Effector memory CD4-positive, alpha-beta T cell (primary cell): Measurements from ENCODE around the gene JCAD.

Experiments used
- DNase-seq, 3 donors: peaks; one replicate each; pipeline ENCODE4 v3.0.0-alpha.2; 2020
- H3K27ac ChIP-seq: 2 replicates; pipeline ENCODE4 v1.7.0; 2013; ENCODE audit warnings: mild to moderate bottlenecking, low read length, moderate library complexity; ENCODE audit not compliant: insufficient read depth, poor library complexity, severe bottlenecking
- H3K27me3 ChIP-seq: replicated peaks from 2 replicates; pipeline ENCODE4 v1.7.0; 2013; ENCODE audit warnings: mild to moderate bottlenecking, low read length; ENCODE audit not compliant: insufficient read depth, control insufficient read depth, poor library complexity, severe bottlenecking
- H3K36me3 ChIP-seq: 2 replicates; pipeline ENCODE4 v1.7.0; 2013; ENCODE audit warnings: mild to moderate bottlenecking, low read length, moderate library complexity; ENCODE audit not compliant: control insufficient read depth, insufficient read depth
- H3K4me1 ChIP-seq: 2 replicates; pipeline ENCODE4 v1.7.0; 2013; ENCODE audit warnings: low read length, mild to moderate bottlenecking; ENCODE audit not compliant: control insufficient read depth, insufficient read depth, poor library complexity, severe bottlenecking
- H3K4me3 ChIP-seq: 2 replicates; pipeline ENCODE4 v1.7.0; 2013; ENCODE audit warnings: low read length, low read depth, mild to moderate bottlenecking; ENCODE audit not compliant: insufficient read depth, poor library complexity, severe bottlenecking
- H3K9me3 ChIP-seq: 2 replicates; pipeline ENCODE4 v1.7.0; 2013; ENCODE audit warnings: mild to moderate bottlenecking, low read length, moderate library complexity; ENCODE audit not compliant: control insufficient read depth

JCAD gene

GRCh38 chr10:30058570-30059132 lies 735 bp downstream of the JCAD start:
- Histone ChIP-seq H3K4me3 (peak overlapping the region; percentile 22), H3K36me3 (no peaks in the 10 kb centered on the region), H3K27ac (no peak overlapping the region), H3K27me3 (peaks cover 31% of the 10 kb centered on the region), H3K4me1 (peaks cover 7% of the 10 kb centered on the region), H3K9me3 (no peaks in the 10 kb centered on the region)
- no peak for DNase-seq

GRCh38 chr10:30057894-30058556 lies 1.4 kb downstream of the JCAD start:
- H3K9me3 ChIP-seq: no peaks in the 10 kb centered on the region
- no peaks in the 10 kb centered on the region for H3K36me3 ChIP-seq
- H3K4me3 ChIP-seq: no peak overlapping the region
- H3K27me3 ChIP-seq: peaks cover 36% of the 10 kb centered on the region
- H3K4me1 ChIP-seq: peaks cover 7% of the 10 kb centered on the region
- DNase-seq: no peak
- no peak overlapping the region for H3K27ac ChIP-seq

GRCh38 chr10:30057421-30057841 lies 2.0 kb downstream of the JCAD start:
- H3K27ac ChIP-seq: no peak overlapping the region
- H3K4me3 ChIP-seq: no peak overlapping the region
- no peaks in the 10 kb centered on the region for H3K36me3 ChIP-seq
- H3K27me3 ChIP-seq: peaks cover 37% of the 10 kb centered on the region
- DNase-seq: no peak
- H3K4me1 ChIP-seq: peaks cover 7% of the 10 kb centered on the region
- no peaks in the 10 kb centered on the region for H3K9me3 ChIP-seq

- Histone ChIP-seq H3K27ac (no peak overlapping the region), H3K27me3 (peaks cover 37% of the 10 kb centered on the region)
Observed at GRCh38 chr10:30056767-30057355, 2.5 kb downstream of the JCAD start.

GRCh38 chr10:30056281-30056680 lies 3.1 kb downstream of the JCAD start:
- Histone ChIP-seq H3K4me1 (peaks cover 7% of the 10 kb centered on the region), H3K9me3 (no peaks in the 10 kb centered on the region), H3K36me3 (no peaks in the 10 kb centered on the region), H3K4me3 (no peak overlapping the region), H3K27me3 (peaks cover 37% of the 10 kb centered on the region), H3K27ac (no peak overlapping the region)
- DNase-seq: no peak

More at GRCh38 chr10:30056767-30057355, 2.5 kb downstream of the JCAD start:
- H3K36me3 ChIP-seq: no peaks in the 10 kb centered on the region
- no peak overlapping the region for H3K4me3 ChIP-seq
- no peak for DNase-seq
- H3K9me3 ChIP-seq: no peaks in the 10 kb centered on the region
- peaks cover 7% of the 10 kb centered on the region for H3K4me1 ChIP-seq

GRCh38 chr10:30055226-30055662 lies 4.1 kb downstream of the JCAD start:
- Histone ChIP-seq H3K4me1 (peaks cover 7% of the 10 kb centered on the region), H3K27ac (no peak overlapping the region), H3K4me3 (no peak overlapping the region), H3K9me3 (no peaks in the 10 kb centered on the region), H3K36me3 (no peaks in the 10 kb centered on the region), H3K27me3 (peaks cover 37% of the 10 kb centered on the region)
- no peak for DNase-seq

GRCh38 chr10:30052062-30052461 lies 7.3 kb downstream of the JCAD start:
- Histone ChIP-seq H3K27me3 (peaks cover 20% of the 10 kb centered on the region), H3K27ac (no peak overlapping the region), H3K36me3 (no peaks in the 10 kb centered on the region), H3K9me3 (no peaks in the 10 kb centered on the region), H3K4me1 (peaks cover 12% of the 10 kb centered on the region), H3K4me3 (no peak overlapping the region)
- no peak for DNase-seq

GRCh38 chr10:30051220-30051619 lies 8.2 kb downstream of the JCAD start:
- H3K27ac ChIP-seq: no peak overlapping the region
- no peaks in the 10 kb centered on the region for H3K36me3 ChIP-seq
- H3K9me3 ChIP-seq: no peaks in the 10 kb centered on the region
- H3K4me3 ChIP-seq: no peak overlapping the region
- H3K27me3 ChIP-seq: peaks cover 20% of the 10 kb centered on the region
- peaks cover 12% of the 10 kb centered on the region for H3K4me1 ChIP-seq
- DNase-seq: no peak

GRCh38 chr10:30050411-30050810 lies 9.0 kb downstream of the JCAD start:
- Histone ChIP-seq H3K9me3 (no peaks in the 10 kb centered on the region), H3K4me3 (no peak overlapping the region), H3K27ac (no peak overlapping the region), H3K27me3 (peaks cover 20% of the 10 kb centered on the region), H3K4me1 (peaks cover 12% of the 10 kb centered on the region), H3K36me3 (no peaks in the 10 kb centered on the region)
- DNase-seq: no peak

GRCh38 chr10:30048768-30049517 lies 10.4 kb downstream of the JCAD start:
- Histone ChIP-seq H3K27me3 (peaks cover 17% of the 10 kb centered on the region), H3K4me3 (no peak overlapping the region), H3K27ac (no peak overlapping the region)

More at GRCh38 chr10:30048768-30049517, 10.4 kb downstream of the JCAD start:
- no peaks in the 10 kb centered on the region for H3K9me3 ChIP-seq
- DNase-seq: no peak
- H3K36me3 ChIP-seq: no peaks in the 10 kb centered on the region
- H3K4me1 ChIP-seq: peaks cover 12% of the 10 kb centered on the region
